Endothelial cell of umbilical vein (primary cell): ENCODE results near the gene RORC. TPM values are rescaled to one million over a fixed set of nuclear protein-coding genes. Genes with fewer than 3 reads are reported as not detected.

Experiments used
- BruUV-seq: library from RNA; stranded (reverse); fragments of 400-500 nt; replicated peaks from 2 replicates; lab custom pipeline; 2021; lab: Mats Ljungman, UMichigan
- CTCF ChIA-PET: fragments of 300-600, 350-600 bp; sonication (Branson Sonifier 250); formaldehyde crosslinking; loops from one replicate; lab custom pipeline; 2021; ENCODE audit warnings: antibody characterized with exemption, inconsistent platforms; lab: Charles Lee
- POLR2A ChIA-PET: fragments of 300-600, 350-600 bp; sonication (Branson Sonifier 250); formaldehyde crosslinking; loops from one replicate; lab custom pipeline; 2021; ENCODE audit warnings: antibody characterized with exemption, inconsistent platforms; lab: Charles Lee
- DNase-seq: peaks from one replicate; pipeline ENCODE4 v3.0.0-alpha.2; 2011; ENCODE audit warnings: low read depth, low spot score
- FAIRE-seq: peaks from 2 replicates; lab custom pipeline; 2011; peaks lifted over from hg19 to GRCh38; lab: Jason Lieb, UNC
- H2AFZ ChIP-seq: 2 replicates; pipeline ENCODE4 v1.6.0; 2012; ENCODE audit warnings: low read depth, low read length, control low read depth, inconsistent platforms
- H3K27ac ChIP-seq: 2 replicates; pipeline ENCODE4 v1.5.1; 2011; ENCODE audit warnings: low read depth, mild to moderate bottlenecking, control low read depth, low read length, moderate library complexity; ENCODE audit not compliant: insufficient read depth
- H3K27me3 ChIP-seq, 2 experiments: 2 replicates each; pipeline versions ENCODE4 v1.6.0 to v1.6.1; 2011; ENCODE audit warnings: low read length in 2 of 2, mixed read lengths in 1 of 2; ENCODE audit not compliant: control insufficient read depth in 2 of 2, insufficient read depth in 2 of 2
- H3K36me3 ChIP-seq, 2 experiments: 2 replicates in 1 of 2; 3 replicates in 1 of 2; pipeline ENCODE4 v1.5.1; 2011; ENCODE audit warnings: low read length in 2 of 2, mild to moderate bottlenecking in 1 of 2, moderate library complexity in 1 of 2; ENCODE audit not compliant: control insufficient read depth in 2 of 2, insufficient read depth in 2 of 2; ENCODE audit errors: extremely low read depth in 1 of 2
- H3K4me1 ChIP-seq: 3 replicates; pipeline ENCODE4 v1.5.1; 2011; ENCODE audit warnings: mild to moderate bottlenecking, low read length; ENCODE audit not compliant: control insufficient read depth, insufficient read depth; ENCODE audit errors: extremely low read depth
- H3K4me2 ChIP-seq: 2 replicates; pipeline ENCODE4 v1.6.1; 2011; ENCODE audit warnings: low read length, control low read depth, mixed read lengths; ENCODE audit not compliant: insufficient read depth
- H3K4me3 ChIP-seq, 3 experiments: fragments of 200-600 bp in 1 of 3; sonication (generic), shearing (Covaris generic) in 1 of 3; replicated peaks in 1 of 3; 2 replicates each; pipeline ENCODE4 v1.5.1; 2011 to 2016; ENCODE audit warnings: control low read depth in 3 of 3, low read length in 3 of 3, mild to moderate bottlenecking in 2 of 3, inconsistent platforms in 1 of 3, low read depth in 1 of 3, moderate library complexity in 1 of 3; ENCODE audit not compliant: insufficient read depth in 1 of 3
- H3K79me2 ChIP-seq: 2 replicates; pipeline ENCODE4 v1.6.0; 2012; ENCODE audit warnings: low read length, inconsistent platforms; ENCODE audit not compliant: control insufficient read depth, insufficient read depth
- H3K9ac ChIP-seq: replicated peaks from 2 replicates; pipeline ENCODE3; 2011; ENCODE audit warnings: low read length, control low read depth; ENCODE audit not compliant: insufficient read depth; ENCODE audit errors: extremely low read depth
- H3K9me1 ChIP-seq: replicated peaks from 3 replicates; pipeline ENCODE4 v1.6.0; 2011; ENCODE audit warnings: mild to moderate bottlenecking, low read length; ENCODE audit not compliant: control insufficient read depth, insufficient read depth; ENCODE audit errors: extremely low read depth
- H3K9me3 ChIP-seq: replicated peaks from 2 replicates; pipeline ENCODE4 v1.5.1; 2012; ENCODE audit warnings: low read length, inconsistent platforms; ENCODE audit not compliant: control insufficient read depth, insufficient read depth
- H4K20me1 ChIP-seq: replicated peaks from 2 replicates; pipeline ENCODE3; 2011; ENCODE audit warnings: mild to moderate bottlenecking, low read length; ENCODE audit not compliant: control insufficient read depth, insufficient read depth; ENCODE audit errors: extremely low read depth
- EZH2 ChIP-seq: IDR thresholded peaks from 2 replicates; pipeline ENCODE4 v1.6.1; 2012; ENCODE audit warnings: borderline replicate concordance, low read depth, mild to moderate bottlenecking, moderate library complexity, low read length, inconsistent platforms; ENCODE audit not compliant: severe bottlenecking
- POLR2AphosphoS5 ChIP-seq: IDR thresholded peaks from 2 replicates; pipeline ENCODE4 v1.6.1; 2012; ENCODE audit warnings: low read depth, mild to moderate bottlenecking, control low read depth, low read length, moderate library complexity; ENCODE audit not compliant: insufficient read depth
- dilution Hi-C: fragments of 300-500 bp; cut with MboI; formaldehyde crosslinking; loops from one replicate; pipeline ENCODE4 v1.15.0; 2019; ENCODE audit warnings: low sequenced_read_pairs; ENCODE audit not compliant: extremely low pct_ligation_motif_present
- intact Hi-C: fragments of 100-400 bp; cut with micrococcal nuclease; formaldehyde crosslinking; loops from one replicate; pipeline ENCODE4 v1.10.0; 2022
- polyA plus RNA-seq, 4 experiments: library from polyadenylated mRNA; depleted of rRNA in 3 of 4; stranded (reverse) in 3 of 4; unstranded in 1 of 4; fragments of >200 nt; gene quantifications; 2 replicates each; pipeline versions ENCODE4 v1.2.1 to v1.2.3, GENCODE V29; 2011 to 2012; ENCODE audit warnings: missing spikeins in 1 of 4
- total RNA-seq: library from RNA; stranded (reverse); gene quantifications from 2 replicates; pipeline ENCODE4 v1.2.3, GENCODE V29; 2021
- TF ChIP-seq, protein P1 (sequence below), 2 donors: IDR thresholded peaks; 1 replicate in 1 of 2; 2 replicates in 1 of 2; pipeline ENCODE4 v1.5.1; 2011; ENCODE audit warnings: low read length in 2 of 2, mild to moderate bottlenecking in 2 of 2, moderate library complexity in 2 of 2, control low read depth in 1 of 2, inconsistent platforms in 1 of 2, low read depth in 1 of 2; ENCODE audit not compliant: insufficient read depth in 1 of 2; ENCODE audit errors: extremely low read depth in 1 of 2

The RORC gene
- total and polyA plus RNA-seq, 2 donors (not counting 3 experiments of a cell fraction or from before 2014, with no cell fraction given) = not detected

DNA sequence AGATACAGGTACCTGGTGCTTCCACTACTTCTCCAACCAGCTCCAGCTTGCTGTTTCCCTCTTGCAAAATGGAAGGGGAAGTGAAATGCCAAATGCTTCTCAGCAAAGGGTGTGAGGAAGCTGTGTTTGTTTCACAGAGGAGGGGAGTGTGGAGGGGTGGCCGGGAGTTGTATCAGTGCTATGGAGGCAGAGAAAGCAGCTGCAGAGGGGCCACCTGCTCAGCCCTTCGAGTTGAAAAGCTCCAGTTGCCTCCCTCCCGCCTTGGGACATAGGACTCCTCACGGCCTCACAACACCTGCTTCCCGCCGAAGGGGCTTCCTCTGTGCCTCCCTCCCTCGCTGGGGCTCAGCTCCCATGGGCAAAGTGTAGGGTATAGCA lies 14.3 kb downstream of the RORC start:
- Histone ChIP-seq H3K4me1 (no peaks in the 10 kb centered on the region), H3K27ac (no peak overlapping the region), H3K36me3 (no peaks in the 10 kb centered on the region), H4K20me1 (no peaks in the 10 kb centered on the region), H3K9me1 (no peaks in the 10 kb centered on the region), H3K4me2 (no peak overlapping the region), H3K27me3 (peaks cover 0 to 3% of the 10 kb centered on the region in 2 experiments), H2AFZ (no peak overlapping the region), H3K4me3 (no peak overlapping the region), H3K9ac (no peak overlapping the region), H3K9me3 (no peaks in the 10 kb centered on the region), H3K79me2 (no peaks in the 10 kb centered on the region)
- no peak for TF ChIP-seq POLR2AphosphoS5
- no peak for TF ChIP-seq EZH2
- TF ChIP-seq, protein P1, sequence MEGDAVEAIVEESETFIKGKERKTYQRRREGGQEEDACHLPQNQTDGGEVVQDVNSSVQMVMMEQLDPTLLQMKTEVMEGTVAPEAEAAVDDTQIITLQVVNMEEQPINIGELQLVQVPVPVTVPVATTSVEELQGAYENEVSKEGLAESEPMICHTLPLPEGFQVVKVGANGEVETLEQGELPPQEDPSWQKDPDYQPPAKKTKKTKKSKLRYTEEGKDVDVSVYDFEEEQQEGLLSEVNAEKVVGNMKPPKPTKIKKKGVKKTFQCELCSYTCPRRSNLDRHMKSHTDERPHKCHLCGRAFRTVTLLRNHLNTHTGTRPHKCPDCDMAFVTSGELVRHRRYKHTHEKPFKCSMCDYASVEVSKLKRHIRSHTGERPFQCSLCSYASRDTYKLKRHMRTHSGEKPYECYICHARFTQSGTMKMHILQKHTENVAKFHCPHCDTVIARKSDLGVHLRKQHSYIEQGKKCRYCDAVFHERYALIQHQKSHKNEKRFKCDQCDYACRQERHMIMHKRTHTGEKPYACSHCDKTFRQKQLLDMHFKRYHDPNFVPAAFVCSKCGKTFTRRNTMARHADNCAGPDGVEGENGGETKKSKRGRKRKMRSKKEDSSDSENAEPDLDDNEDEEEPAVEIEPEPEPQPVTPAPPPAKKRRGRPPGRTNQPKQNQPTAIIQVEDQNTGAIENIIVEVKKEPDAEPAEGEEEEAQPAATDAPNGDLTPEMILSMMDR (IDR thresholded peaks at IDR 0.05; ENCODE audit: extremely low read depth in 1 of 2, insufficient read depth in 1 of 2, low read depth in 1 of 2, low read length in 2 of 2) = no peak
- BruUV-seq = no TSS peak
- dilution Hi-C loops (no loop called here), intact Hi-C loops (no loop called here)
- ChIA-PET POLR2A (interaction anchor here (0.6 to 0.7 kb wide), 2 partner anchors 39 to 89 kb away, joined by 3 to 5 read pairs; no protein-coding TSS in a partner anchor), CTCF (interaction anchor here (2.0 kb wide), 1 partner anchor 15 kb away, joined by 7 read pairs; no protein-coding TSS in a partner anchor)
- FAIRE-seq (no peak), DNase-seq (no peak)
